Mesenchymal stem cell (in vitro differentiated cells and primary cell): ENCODE results near the gene REC114.

Experiments used
- DNase-seq: peaks from one replicate; pipeline ENCODE4 v3.0.0-alpha.2; 2013
- H2AFZ ChIP-seq: one replicate; pipeline ENCODE4 v1.6.1; 2013; ENCODE audit warnings: low read depth, mild to moderate bottlenecking, control low read depth, inconsistent platforms, low read length, moderate library complexity
- H2AK5ac ChIP-seq: 2 replicates; pipeline ENCODE4 v1.6.1; 2013; ENCODE audit warnings: low read length, moderate library complexity, mild to moderate bottlenecking, inconsistent platforms; ENCODE audit not compliant: severe bottlenecking
- H2BK120ac ChIP-seq: one replicate; pipeline ENCODE4 v1.6.1; 2013; ENCODE audit warnings: low read depth, mild to moderate bottlenecking, inconsistent platforms, low read length, moderate library complexity
- H2BK12ac ChIP-seq, 2 experiments: one replicate each; pipeline ENCODE4 v1.6.1; 2013; ENCODE audit warnings: inconsistent platforms in 2 of 2, low read length in 2 of 2, mild to moderate bottlenecking in 2 of 2, moderate library complexity in 2 of 2, control low read depth in 1 of 2
- H2BK15ac ChIP-seq: one replicate; pipeline ENCODE4 v1.6.1; 2013; ENCODE audit warnings: mild to moderate bottlenecking, low read depth, inconsistent platforms; ENCODE audit not compliant: poor library complexity, severe bottlenecking
- H2BK5ac ChIP-seq: 2 replicates; pipeline ENCODE4 v1.6.1; 2013; ENCODE audit warnings: low read depth, mild to moderate bottlenecking, low read length, control low read depth, inconsistent platforms; ENCODE audit not compliant: poor library complexity, severe bottlenecking
- H3K14ac ChIP-seq, 2 experiments: one replicate each; pipeline ENCODE4 v1.6.1; 2013; ENCODE audit warnings: inconsistent platforms in 2 of 2, low read length in 2 of 2, control low read depth in 1 of 2, mild to moderate bottlenecking in 1 of 2, moderate library complexity in 1 of 2
- H3K18ac ChIP-seq, 2 experiments: one replicate each; pipeline ENCODE4 v1.6.1; 2013; ENCODE audit warnings: inconsistent platforms in 2 of 2, low read length in 2 of 2, control low read depth in 1 of 2, low read depth in 1 of 2, mild to moderate bottlenecking in 1 of 2
- H3K23ac ChIP-seq, 2 experiments: one replicate each; pipeline ENCODE4 v1.6.1; 2013; ENCODE audit warnings: inconsistent platforms in 2 of 2, low read length in 2 of 2, mild to moderate bottlenecking in 2 of 2, moderate library complexity in 2 of 2, control low read depth in 1 of 2
- H3K27ac ChIP-seq: 2 replicates; pipeline ENCODE4 v1.5.1; 2013; ENCODE audit warnings: mild to moderate bottlenecking, moderate library complexity, low read length, control low read depth, inconsistent platforms; ENCODE audit not compliant: poor library complexity, severe bottlenecking
- H3K27me3 ChIP-seq, 2 experiments: 2 replicates each; pipeline versions ENCODE4 v1.6.1 to v1.7.0; 2013; ENCODE audit warnings: low read length in 2 of 2, mild to moderate bottlenecking in 2 of 2, moderate library complexity in 2 of 2, control low read depth in 1 of 2, inconsistent platforms in 1 of 2; ENCODE audit not compliant: control insufficient read depth in 1 of 2, insufficient read depth in 1 of 2
- H3K36me3 ChIP-seq, 2 experiments: 2 replicates each; pipeline versions ENCODE4 v1.6.1 to v1.7.0; 2013; ENCODE audit warnings: low read length in 2 of 2, control low read depth in 1 of 2, inconsistent platforms in 1 of 2, low read depth in 1 of 2, mild to moderate bottlenecking in 1 of 2; ENCODE audit not compliant: insufficient read depth in 2 of 2, control insufficient read depth in 1 of 2
- H3K4ac ChIP-seq, 2 experiments: one replicate each; pipeline ENCODE4 v1.6.1; 2013; ENCODE audit warnings: inconsistent platforms in 2 of 2, low read length in 2 of 2, mild to moderate bottlenecking in 2 of 2, moderate library complexity in 2 of 2, control low read depth in 1 of 2, low read depth in 1 of 2
- H3K4me1 ChIP-seq: 2 replicates; pipeline ENCODE4 v1.6.1; 2013; ENCODE audit warnings: low read depth, low read length, control low read depth; ENCODE audit not compliant: control insufficient read depth, insufficient read depth
- H3K4me2 ChIP-seq: 2 replicates; pipeline ENCODE4 v1.6.1; 2013; ENCODE audit warnings: low read length, mild to moderate bottlenecking, inconsistent platforms; ENCODE audit not compliant: poor library complexity, severe bottlenecking
- H3K4me3 ChIP-seq, 2 experiments: 2 replicates each; pipeline versions ENCODE4 v1.5.1 to v1.7.0; 2013; ENCODE audit warnings: low read length in 2 of 2, mild to moderate bottlenecking in 2 of 2, control low read depth in 1 of 2, low read depth in 1 of 2; ENCODE audit not compliant: insufficient read depth in 1 of 2
- H3K79me1 ChIP-seq: replicated peaks from 2 replicates; pipeline ENCODE4 v1.6.1; 2013; ENCODE audit warnings: mild to moderate bottlenecking, control low read depth, low read length, inconsistent platforms; ENCODE audit not compliant: poor library complexity, severe bottlenecking
- H3K9ac ChIP-seq: 2 replicates; pipeline ENCODE4 v1.7.0; 2013; ENCODE audit warnings: mild to moderate bottlenecking, low read length, moderate library complexity
- H3K9me3 ChIP-seq: 2 replicates; pipeline ENCODE4 v1.7.0; 2013; ENCODE audit warnings: mild to moderate bottlenecking, low read length; ENCODE audit not compliant: control insufficient read depth
- H4K8ac ChIP-seq: one replicate; pipeline ENCODE4 v1.6.1; 2013; ENCODE audit warnings: inconsistent platforms, mild to moderate bottlenecking, low read length, moderate library complexity
- H4K91ac ChIP-seq: one replicate; pipeline ENCODE4 v1.6.1; 2013; ENCODE audit warnings: mild to moderate bottlenecking, low read length, inconsistent platforms
- WGBS: methylation state at CpG from one replicate; pipeline ENCODE4 v1.1.7; 2013; ENCODE audit warnings: mixed read lengths; 5-methylcytosine and 5-hydroxymethylcytosine counted together

REC114 gene

DNA sequence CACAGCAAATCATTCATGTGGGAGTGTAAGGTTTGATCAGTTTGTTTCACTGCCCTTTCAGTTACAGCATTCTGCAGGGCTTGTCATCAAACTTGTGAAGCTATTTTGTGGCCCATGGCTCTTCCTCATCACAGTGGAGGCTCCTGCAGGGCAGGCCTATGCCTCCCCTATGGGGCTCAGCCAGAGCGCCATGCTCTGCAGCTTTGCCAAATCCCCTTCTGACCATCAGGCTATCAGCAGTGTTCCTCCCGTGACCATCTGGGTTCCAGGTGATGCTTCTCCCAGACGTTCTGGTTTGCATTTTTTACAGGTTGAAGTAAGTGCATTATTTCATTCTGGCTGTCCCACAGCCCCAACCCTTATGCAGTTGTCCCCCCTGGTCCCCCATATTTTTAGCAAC lies 28.1 kb upstream of the REC114 start:
- Histone ChIP-seq H2BK12ac (no peak overlapping the region), H3K27me3 (peaks cover 33% of the 10 kb centered on the region in 2 experiments), H3K79me1 (no peaks in the 10 kb centered on the region), H3K9ac (no peak overlapping the region), H4K91ac (no peak overlapping the region), H2AK5ac (no peak overlapping the region), H4K8ac (no peak overlapping the region), H3K18ac (no peak overlapping the region), H3K9me3 (no peaks in the 10 kb centered on the region), H2BK5ac (no peak overlapping the region), H3K36me3 (no peaks in the 10 kb centered on the region), H3K23ac (no peak overlapping the region), H2BK15ac (no peak overlapping the region), H3K4me2 (no peak overlapping the region), H2BK120ac (no peak overlapping the region), H3K4me1 (no peaks in the 10 kb centered on the region), H3K4me3 (no peak overlapping the region), H3K4ac (no peak overlapping the region), H3K27ac (no peak overlapping the region), H2AFZ (no peak overlapping the region), H3K14ac (no peak overlapping the region)
- no peak for DNase-seq
- WGBS, result 77% methylated on average over 1 of the region's 3 CpGs

DNA sequence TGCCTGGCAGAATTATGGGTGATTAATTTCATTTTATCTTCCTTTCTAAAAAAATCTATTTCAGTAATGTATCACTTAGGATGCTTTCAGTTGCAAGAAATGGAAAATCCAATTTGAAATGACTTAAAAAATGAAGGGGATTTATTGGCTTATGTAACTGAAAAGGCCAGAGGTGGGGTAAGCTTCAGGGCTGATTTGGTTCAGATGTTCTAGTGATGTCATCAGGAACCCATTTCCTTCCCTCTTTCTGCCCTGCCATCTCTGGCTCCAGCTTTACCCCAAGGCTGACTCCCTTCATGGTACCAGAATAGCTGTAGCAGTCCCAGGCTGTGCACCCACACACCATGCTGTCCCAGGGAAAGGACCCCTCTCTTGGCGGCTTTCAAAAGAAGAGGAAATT lies 18.5 kb upstream of the REC114 start:
- H2BK120ac ChIP-seq, result no peak overlapping the region
- H3K18ac ChIP-seq, result no peak overlapping the region
- no peak for DNase-seq
- H2AK5ac ChIP-seq, result no peak overlapping the region
- no peaks in the 10 kb centered on the region for H3K36me3 ChIP-seq
- no peak overlapping the region for H2BK15ac ChIP-seq
- no peak overlapping the region for H2BK12ac ChIP-seq
- H3K9me3 ChIP-seq, result no peaks in the 10 kb centered on the region
- no peaks in the 10 kb centered on the region for H3K4me1 ChIP-seq
- H2BK5ac ChIP-seq, result no peak overlapping the region
- H3K4me2 ChIP-seq, result no peak overlapping the region
- no peak overlapping the region for H3K9ac ChIP-seq
- H3K4me3 ChIP-seq, result no peak overlapping the region
- H3K4ac ChIP-seq, result no peak overlapping the region
- peaks cover 30 to 57% of the 10 kb centered on the region in 2 experiments for H3K27me3 ChIP-seq
- H3K14ac ChIP-seq, result no peak overlapping the region
- H4K91ac ChIP-seq, result no peak overlapping the region
- no peaks in the 10 kb centered on the region for H3K79me1 ChIP-seq
- no peak overlapping the region for H4K8ac ChIP-seq
- H2AFZ ChIP-seq, result no peak overlapping the region
- no peak overlapping the region for H3K23ac ChIP-seq
- 100% methylated on average over 1 of the region's 1 CpG for WGBS
- no peak overlapping the region for H3K27ac ChIP-seq

- H3K23ac ChIP-seq, result no peak overlapping the region
- H4K8ac ChIP-seq, result no peak overlapping the region
- no peak overlapping the region for H3K18ac ChIP-seq
- no peaks in the 10 kb centered on the region for H3K79me1 ChIP-seq
- H3K4me2 ChIP-seq, result no peak overlapping the region
- H3K9ac ChIP-seq, result no peak overlapping the region
- H3K14ac ChIP-seq, result no peak overlapping the region
- no peak overlapping the region for H2BK5ac ChIP-seq
- H3K9me3 ChIP-seq, result no peaks in the 10 kb centered on the region
- 85% methylated on average over 1 of the region's 2 CpGs for WGBS
- no peak overlapping the region for H2BK15ac ChIP-seq
- peaks cover 23 to 55% of the 10 kb centered on the region in 2 experiments for H3K27me3 ChIP-seq
- no peak overlapping the region for H4K91ac ChIP-seq
- H2BK120ac ChIP-seq, result no peak overlapping the region
- H2AK5ac ChIP-seq, result no peak overlapping the region
- H3K27ac ChIP-seq, result no peak overlapping the region
- H2AFZ ChIP-seq, result no peak overlapping the region
- no peak for DNase-seq
- no peak overlapping the region for H2BK12ac ChIP-seq
- no peaks in the 10 kb centered on the region for H3K4me1 ChIP-seq
- no peak overlapping the region for H3K4ac ChIP-seq
- no peaks in the 10 kb centered on the region for H3K36me3 ChIP-seq
- no peak overlapping the region for H3K4me3 ChIP-seq
These were observed 17.5 kb upstream of the REC114 start for GRCh38 chr15:73425510-73425909.

GRCh38 chr15:73426323-73426994 lies 16.5 kb upstream of the REC114 start:
- H2AK5ac ChIP-seq, result no peak overlapping the region
- H3K4me2 ChIP-seq, result no peak overlapping the region
- DNase-seq, result no peak
- WGBS, result 76% methylated on average over 5 of the region's 5 CpGs
- no peaks in the 10 kb centered on the region for H3K36me3 ChIP-seq
- H3K23ac ChIP-seq, result no peak overlapping the region
- no peak overlapping the region for H3K4me3 ChIP-seq
- H2BK5ac ChIP-seq, result no peak overlapping the region
- peaks cover 29 to 54% of the 10 kb centered on the region in 2 experiments for H3K27me3 ChIP-seq
- H3K18ac ChIP-seq, result no peak overlapping the region
- no peak overlapping the region for H4K8ac ChIP-seq
- no peak overlapping the region for H3K27ac ChIP-seq
- no peak overlapping the region for H2BK15ac ChIP-seq
- no peak overlapping the region for H3K4ac ChIP-seq
- no peaks in the 10 kb centered on the region for H3K9me3 ChIP-seq
- no peak overlapping the region for H3K14ac ChIP-seq
- no peak overlapping the region for H3K9ac ChIP-seq
- no peak overlapping the region for H2AFZ ChIP-seq
- H3K4me1 ChIP-seq, result no peaks in the 10 kb centered on the region
- no peaks in the 10 kb centered on the region for H3K79me1 ChIP-seq
- H4K91ac ChIP-seq, result no peak overlapping the region
- H2BK12ac ChIP-seq, result no peak overlapping the region
- H2BK120ac ChIP-seq, result no peak overlapping the region
